ENCODE data around the gene SMG9.
"Not testable (repeated sequence)": the region's sequence is repeated elsewhere in the genome, so short reads cannot be mapped to it uniquely, and the experiment has no call there.

SMG9 gene

DNA sequence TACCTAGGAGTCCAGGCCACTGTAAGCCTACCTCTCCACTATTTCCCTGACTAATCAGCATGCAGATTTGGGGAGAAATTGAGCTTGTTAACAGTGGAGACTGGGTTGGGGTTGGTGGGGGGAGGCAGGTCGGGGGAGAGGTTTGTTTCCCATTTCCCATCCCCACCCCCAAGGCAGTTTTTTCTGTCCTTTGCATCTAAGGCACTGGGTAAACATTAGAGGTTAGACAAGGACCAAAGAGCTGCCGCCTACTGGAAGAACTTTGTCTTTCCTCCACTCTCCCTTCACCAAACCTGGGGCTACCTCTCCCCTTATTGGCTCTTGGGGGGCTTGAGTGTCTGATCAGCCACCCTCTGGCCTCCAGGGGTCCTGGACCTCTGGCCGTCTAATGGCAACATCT, 25.1 kb upstream of the SMG9 start:
- DNase-seq = peak; percentile 44

DNA sequence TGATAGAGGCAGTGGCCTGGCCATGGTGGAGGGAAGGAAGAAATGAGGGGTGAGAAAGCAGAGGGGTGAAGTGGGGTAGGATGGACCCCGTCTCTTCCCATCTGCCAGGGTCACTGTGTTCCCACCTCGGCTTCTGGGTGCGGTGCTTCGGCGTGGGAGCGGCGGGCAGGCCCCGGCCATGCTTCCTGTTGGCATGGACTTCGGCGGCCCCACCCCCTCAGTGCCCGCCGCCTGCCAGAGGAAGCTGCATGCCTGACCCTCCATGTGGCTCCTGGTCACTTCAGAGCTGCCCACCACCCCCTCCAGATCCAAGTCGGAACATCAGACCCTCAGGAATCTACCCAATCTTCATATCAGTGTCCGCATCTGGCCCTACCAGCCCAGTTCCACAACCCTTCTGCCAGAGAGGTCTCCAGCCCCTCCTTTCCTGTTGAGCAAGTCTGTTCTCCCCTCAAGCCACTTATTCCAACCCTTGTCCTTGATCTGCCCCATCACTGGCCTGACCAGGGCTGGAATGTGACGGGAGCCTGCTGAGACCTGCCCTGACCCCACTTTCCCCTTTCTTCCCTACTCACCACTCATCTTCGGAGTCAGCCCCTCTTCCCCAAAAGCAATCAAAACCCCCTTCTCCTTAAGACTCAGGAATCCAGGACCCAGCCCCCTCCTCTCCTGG, 24.5 kb upstream of the SMG9 start:
- no peak for DNase-seq

DNA sequence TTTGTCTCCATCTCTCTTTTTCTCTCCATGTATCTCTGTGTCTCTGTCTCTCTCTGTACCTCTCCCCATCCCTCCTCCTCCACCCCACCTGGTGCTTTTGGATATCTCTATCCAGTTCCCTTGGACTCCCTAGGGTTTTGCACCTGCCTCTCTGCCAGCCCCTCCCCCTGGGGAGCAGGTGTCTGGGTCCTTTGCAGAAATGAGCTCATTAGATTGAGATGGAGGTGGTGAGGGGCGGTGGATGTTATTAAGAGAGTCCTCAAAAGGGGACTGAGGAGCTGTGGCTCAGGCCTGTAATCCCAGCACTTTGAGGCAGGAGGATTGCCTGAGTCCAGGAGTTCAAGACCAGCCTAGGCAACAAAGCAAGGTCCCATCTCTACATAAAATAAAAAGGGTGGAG, 23.9 kb upstream of the SMG9 start:
- no peak for DNase-seq

DNA sequence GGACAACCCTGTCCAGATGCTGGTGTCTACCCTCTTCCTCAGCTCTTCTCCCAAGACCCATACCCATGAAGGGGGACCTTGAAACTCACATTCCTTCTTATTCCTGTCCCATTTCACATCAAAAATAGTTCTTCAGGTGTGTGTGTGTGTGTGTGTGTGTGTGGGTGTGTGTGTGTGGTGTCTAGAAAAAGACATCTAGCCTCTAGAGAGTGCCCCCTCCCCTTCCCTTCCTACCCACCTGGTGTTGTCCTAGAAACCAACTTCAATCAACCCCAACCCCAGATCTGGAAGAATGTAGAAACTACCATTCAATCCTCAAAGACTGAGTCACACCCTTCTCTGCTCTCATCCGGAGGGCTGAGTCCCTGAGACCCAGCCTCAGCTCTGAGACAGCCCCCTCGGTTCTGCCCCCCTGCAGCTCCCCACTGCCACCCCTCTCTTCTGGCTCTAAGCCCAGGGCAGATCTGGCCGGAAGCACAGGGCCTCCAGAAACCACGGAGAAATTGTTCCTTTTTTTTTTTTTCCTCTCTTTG, 22.5 kb upstream of the SMG9 start:
- DNase-seq = no peak

DNA sequence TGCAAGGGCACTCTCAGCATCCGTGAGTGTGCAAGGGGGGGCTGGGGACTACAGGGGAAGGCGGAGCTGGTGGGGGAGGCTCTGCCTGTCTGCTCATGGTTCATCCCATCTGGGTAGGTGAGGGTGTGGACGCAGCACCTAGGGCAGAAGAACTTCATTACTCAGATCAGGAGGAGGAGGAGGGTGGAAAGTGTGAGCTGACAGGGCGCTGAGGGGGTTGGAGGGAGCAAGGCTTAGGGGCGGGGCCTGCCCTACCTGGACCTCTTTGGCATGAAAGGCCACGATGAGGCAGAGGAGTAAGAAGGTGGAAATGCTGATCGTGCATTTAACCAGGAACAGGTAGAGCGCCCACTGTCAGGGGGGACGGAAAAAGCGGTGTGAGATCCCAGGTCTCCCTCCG, 21.5 kb upstream of the SMG9 start:
- DNase-seq = peak; percentile 67

DNA sequence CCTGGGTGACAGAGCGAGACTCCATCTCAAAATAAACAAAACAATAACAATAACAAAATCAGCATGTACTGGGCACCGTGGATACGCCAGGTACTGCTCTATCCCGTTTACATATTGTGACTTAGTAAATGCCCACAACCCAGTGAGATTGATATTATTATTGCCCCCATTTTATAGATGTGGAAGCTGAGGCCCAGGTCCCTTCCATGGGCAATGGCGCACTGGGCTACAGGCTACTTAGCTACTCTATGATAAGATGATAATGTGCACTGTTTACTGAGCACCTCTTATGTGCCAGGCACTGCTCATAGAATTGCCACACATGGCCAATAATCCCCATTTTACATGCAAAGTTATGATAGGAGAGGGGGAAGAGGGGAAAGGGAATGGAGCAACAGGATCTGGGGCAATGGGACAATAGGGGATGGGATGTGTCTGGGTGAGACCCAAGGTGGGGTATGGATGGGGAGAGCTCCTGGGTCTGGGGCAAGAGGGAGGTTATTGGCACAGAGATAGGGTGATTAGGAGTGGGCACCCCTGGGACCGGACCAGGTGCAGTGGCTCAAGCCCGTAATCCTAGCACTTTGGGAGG, 20.6 kb upstream of the SMG9 start:
- DNase-seq = no peak

DNA sequence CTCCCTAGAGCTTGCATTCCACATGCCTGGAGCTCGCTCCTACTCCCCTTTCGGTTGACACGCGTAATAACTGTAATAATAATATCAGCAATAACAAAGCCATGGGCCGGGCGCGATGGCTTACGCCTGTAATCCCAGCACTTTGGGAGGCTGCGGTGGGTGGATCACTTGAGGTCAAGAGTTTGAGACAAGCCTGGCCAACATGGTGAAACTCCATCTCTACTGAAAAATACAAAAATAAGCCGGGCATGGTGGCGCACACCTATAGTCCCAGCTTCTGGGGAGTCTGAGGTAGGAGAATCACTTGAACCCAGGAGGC, 20.1 kb upstream of the SMG9 start:
- DNase-seq = not testable (repeated sequence)

DNA sequence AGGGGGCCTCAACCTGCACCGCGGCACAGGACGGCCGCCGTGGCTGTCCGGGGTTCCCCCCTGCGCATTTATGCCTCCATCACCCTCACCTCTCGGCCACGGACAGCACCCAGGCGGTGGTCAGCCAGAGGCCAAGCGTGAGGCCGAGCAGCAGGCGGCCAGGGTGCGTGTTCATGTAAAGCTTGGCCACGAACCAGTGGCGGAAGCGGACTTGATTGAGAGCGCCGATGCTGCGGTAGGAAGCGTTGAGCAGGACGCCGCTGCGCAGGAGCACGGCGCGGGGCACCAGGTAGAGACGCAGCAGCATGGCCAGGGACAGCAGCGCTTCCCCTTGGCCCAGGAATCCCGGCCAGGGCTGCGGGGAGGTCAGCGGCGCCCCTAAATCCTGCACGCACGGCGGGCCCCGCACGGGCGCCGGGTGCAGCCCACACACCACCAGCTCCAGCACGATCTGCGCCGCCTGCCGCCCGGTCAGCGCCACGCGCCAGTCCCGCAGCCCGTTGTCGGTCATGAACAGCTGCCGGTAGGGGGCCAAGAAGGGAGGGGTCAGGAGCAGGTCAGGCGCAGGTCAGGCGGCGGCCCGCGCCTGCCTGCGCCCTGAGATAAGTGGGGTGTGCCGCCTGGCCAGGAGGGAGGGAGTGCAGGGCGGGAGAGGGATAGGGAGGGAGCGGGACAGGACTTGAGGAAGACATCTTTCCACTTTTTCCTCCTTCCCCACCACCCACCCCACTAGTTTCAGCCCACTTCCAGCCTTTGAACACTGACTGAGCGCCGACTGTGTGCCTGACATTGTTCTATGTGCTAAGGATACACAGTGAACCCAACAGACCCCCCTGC, 19.6 kb upstream of the SMG9 start:
- DNase-seq = no peak

DNA sequence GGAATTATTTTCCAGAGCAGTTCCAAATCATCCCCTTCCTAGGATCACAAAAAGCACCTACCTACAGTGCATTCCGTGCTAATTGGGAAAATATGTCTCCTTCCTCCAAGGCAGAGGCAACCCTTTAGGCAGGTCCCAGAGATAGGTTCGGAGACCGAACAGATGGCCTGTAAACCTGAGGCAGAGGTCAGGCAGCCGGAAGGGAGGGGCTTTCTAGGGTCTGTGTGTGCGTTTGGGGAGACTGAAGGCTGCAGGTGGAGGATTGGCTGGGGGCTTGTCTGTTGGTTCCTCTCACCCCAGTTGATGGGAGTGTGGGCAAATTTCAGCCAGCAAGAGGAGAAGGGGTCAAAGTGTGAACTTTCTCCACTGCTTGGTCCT, 19.0 kb upstream of the SMG9 start:
- DNase-seq = no peak

DNA sequence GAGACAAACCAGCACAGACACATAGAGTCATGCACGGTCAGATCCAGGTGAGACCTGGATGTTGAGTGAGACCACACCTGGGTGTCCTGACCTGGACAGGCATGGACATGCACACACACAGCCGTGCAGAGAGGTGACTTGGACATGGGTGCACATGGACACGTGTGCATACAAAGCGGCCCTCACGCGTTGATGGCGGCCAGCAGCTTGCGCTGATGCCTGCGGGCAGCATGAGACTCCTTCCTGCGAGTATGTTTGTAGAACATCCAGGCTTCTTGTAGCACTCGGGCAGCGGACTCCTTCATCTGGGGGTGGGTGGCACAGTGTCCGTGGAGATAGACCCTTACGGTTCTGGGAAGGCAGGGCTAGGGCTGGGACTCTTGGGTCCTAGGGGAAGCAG, 14.5 kb upstream of the SMG9 start:
- no peak for DNase-seq

DNA sequence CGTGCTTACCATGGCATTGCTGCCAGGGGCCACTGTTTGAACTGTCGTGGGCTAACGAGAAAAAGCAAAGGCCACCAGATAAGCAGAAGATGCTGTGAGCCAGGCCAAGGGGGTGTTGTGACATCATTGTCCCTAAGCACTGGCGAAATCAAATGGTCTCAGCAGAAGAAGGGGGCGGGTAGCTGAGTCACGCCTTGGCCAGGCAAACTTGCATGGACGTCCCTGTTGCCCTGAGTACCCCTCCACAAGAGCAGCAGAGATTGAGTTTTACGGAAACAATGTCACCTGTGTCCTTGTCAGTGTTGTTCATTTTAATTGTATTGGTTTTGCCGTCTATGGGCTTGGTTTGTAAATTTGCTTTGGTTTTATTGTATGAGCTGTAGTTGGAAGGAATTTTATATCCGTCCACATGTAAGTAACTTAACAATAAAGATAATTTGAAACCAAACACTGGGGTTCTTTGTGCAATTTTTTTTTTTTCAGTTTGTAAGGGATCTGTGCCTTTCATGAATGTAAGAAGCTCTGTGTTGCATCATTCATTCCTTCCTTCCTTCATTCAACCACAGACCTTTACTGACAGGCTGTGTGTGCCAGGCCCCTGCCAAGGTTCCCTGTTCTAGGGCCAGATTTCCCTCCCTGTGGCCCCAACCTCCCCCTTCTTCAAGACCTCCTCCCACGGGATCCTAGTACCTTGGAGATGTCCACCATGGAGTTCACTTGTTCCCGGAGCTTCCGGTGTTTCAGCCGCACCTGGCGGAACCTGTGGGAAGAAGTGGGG, 13.7 kb upstream of the SMG9 start:
- DNase-seq = no peak

DNA sequence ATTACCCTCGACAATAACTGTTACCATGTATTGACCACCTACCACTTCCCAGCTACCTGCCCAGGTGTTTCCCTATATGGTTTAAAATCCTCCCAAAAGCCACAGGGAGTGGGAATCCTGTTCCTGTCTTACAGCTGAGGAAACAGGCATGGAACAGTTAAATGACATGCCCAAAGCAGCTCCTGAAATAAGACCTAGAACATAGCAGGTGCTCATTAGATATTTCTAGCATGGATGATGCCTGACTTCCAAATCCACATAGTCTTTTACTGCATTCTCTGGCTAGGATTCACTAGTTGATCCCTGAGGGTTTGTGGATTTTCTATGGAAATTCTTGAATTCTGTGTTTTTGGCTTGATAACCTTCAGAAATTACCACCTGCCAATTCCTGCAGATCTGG, 13.1 kb upstream of the SMG9 start:
- no peak for DNase-seq

DNA sequence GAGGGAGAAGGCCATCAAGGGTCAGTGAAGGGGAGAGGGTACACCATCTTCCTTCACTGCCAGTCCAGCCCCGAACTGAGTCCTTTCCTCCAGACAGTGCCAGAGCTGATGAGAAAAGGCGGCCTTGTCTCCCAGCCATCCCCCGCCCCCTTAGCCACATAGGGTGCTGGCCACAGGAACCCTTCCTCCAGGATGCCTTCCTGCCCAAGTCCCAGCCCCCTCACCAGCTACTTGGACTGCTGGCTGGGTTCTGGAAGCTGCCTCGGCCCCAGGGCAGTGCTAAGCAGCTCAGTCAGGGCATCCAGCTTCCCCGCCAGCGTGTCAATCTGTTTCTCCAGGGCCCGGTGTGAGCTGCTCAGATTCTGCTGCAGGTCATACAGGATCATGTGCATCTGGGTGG, 12.6 kb upstream of the SMG9 start:
- no peak for DNase-seq

DNA sequence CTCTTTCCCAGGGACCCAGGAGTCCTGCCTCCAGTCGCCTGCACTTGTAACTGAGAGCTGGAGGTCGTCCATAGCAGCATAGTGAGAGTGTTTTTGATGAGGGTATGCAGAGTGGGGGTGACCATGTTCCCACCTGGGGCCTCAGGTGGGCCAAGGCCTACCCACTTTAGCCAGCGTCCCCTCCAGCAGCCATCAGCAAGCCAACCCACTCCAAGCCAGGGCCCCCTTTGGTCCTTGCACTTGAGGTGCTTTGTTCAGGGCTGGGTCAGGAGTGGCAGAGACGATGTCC, 11.9 kb upstream of the SMG9 start:
- no peak for DNase-seq

DNA sequence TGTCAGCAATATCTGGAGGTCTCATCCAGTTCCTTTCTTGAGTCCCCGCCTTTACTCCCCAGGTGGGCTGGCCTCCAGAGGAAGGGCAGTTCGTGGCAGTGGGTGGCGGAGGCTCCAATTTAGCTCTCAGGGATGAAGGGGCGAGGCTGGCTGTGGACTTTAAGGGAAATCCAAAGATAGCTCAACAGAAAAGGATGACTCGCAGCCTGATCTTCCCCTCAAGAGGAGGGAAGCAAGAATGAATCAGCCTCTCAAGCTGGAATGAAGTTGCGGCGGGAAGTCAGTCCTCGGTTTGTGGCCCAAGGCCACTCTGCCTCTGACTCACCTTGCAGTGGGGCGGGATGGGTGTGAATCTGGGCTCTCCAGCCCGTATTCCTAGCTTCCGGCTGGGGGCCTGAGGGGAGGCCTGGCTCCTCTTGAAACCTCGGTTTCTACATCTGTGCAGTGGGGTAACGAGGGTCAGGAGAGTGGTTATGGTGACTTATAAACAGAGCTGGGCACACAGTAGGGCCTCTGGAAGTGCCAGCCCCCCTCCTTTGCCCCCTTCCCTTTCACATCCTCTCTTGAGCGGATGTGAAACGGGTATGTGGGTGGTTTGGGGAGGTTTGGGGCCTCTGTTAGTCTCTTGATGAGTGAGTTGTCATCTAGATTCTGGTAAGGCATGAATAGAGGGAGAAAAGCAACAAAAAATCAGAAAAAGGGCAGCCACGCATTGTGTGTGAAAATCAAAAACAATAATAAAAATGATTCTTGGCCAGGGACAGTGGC, 10.5 kb upstream of the SMG9 start:
- DNase-seq = peak; percentile 97

DNA sequence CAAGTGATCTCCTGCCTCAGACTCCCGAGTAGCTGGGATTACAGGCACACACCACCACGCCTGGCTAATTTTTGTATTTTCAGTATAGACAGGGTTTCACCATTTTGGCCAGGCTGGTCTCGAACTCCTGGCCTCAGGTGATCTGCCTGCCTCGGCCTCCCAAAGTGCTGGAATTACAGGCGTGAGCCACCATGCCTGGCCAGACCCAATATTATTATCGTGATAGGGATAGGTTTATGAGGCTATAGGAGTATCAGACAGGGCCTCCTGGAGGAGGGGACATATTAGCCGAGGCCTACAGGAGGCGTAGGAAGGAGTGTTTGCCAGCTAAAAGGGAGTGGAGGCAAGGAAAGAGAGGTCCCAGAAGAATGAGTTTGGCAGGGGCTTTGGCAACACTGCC, 9.9 kb upstream of the SMG9 start:
- not testable (repeated sequence) for DNase-seq

DNA sequence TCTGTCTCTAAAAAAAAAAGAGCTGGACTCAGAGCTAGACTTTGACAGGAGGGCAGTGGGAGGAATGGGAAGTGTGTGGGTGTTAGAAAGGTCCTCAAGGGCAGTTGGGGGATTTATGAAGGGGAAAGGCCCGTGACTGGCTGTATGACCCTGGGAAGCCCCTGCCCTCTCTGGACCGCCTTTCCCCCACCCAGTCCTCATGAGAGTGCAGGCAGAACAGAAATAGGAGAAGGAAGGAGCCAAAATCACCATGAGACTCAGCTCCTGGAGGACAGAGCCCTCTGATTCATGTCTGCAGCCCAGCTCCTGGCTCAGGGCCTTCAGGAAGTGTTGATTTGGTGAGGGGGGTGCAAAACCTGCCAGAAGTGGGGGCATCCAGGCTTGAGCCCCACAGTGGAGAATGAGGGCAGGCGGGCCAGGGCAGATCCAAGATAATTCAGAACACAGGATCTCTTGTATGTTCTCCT, 8.7 kb upstream of the SMG9 start:
- no peak for DNase-seq

DNA sequence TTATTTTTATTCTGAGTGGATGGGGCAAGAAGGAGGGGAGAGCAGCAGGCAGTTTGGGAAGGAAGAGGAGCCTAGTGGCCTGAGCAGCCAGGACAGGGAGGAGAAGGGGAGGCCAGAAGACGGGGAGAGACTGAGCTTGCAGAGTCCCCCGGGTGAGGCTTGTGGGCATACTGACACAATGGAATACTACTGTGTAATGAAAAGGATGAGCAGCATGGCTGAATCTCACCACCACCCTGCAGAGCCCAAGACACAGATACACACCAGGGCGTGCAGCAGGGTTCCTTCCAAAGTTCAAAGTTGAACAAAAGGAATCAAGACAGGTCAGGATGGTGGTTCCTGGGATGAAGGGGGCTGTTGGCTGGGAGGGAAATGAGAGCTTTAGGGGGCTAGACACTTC, 8.1 kb upstream of the SMG9 start:
- no peak for DNase-seq

DNA sequence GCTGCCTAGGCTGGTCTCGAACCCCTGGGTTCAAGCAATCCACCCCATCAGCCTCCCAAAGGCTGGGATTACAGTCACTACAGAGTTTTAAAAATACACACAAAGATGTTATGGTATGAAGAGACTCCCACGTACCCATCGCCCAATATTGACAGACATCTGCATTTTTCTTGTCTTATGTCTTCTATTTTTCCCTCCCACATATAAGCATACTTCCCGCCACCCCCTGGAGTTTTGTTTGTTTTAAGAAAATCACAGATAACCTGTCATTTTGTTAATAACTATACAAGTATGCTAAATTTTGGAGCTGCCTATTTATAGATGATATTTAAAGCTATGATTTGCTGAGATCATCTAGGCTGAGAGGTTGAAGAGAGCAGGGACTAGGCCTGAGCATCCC, 6.2 kb upstream of the SMG9 start:
- no peak for DNase-seq

DNA sequence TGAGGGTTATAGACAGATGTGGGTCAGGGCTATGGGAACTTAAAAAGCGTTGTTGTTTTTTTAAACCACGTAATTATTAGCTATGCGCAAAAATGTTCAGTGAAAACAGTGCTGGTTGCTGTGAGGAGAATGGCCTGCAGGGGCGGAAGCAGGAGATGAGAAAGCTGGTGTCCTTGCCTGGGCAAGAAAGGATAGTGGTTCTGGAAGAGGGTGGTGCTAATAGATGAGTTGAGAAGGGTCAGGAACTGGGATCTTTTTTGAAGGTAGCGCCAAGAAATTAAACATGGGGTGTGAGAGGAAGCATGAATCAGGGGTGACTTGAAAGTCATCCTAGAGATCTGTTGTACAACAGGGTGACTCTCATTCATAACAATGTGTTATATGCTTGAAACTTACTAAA, 4.8 kb upstream of the SMG9 start:
- DNase-seq = no peak

DNA sequence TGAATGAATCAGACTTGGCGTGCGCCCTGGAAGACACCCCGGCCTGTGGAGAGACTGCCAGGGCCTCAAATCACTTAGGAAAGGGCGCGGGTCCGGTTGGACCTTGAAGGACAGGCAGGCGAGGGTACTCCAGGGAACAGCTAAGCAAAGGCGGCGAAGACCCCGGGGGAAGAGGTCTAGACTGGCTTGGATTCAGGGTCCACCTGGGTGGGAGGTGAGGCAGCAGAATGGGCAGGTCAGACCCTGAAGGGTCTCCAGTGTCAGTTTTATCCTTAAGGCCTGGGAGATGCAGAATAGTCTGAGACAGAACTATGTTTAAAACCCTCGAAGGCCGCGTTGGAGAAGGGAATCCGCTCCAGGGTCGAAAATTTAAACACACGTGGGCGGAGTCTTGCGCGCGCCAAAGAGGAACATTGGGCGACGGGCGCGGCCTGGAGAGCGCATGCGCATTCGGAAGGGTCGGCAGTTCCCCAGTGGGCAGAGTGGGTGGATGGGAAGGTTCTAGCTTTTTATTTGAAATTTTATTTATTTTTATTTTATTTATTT, 567 bp upstream of the SMG9 start:
- peak; percentile 90 for DNase-seq

DNA sequence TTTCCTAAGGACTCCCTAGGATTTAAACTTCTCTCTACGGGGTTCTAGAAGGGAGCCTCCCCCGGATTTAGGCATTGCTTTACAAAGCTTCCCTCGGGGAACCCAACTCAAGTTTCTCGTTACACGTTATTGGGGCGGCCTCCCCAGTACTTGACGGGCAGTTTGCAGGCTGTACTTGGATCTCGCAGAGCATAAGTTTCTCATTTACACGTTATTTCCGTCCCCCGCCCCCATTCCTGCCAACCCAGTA, 584 bp downstream of the SMG9 start:
- no peak for DNase-seq
